GM18951 (cell line): ENCODE results near the gene USP47.
"Not testable (repeated sequence)": the region's sequence is repeated elsewhere in the genome, so short reads cannot be mapped to it uniquely, and the experiment has no call there.

Experiments used
- POLR2A ChIP-seq: IDR thresholded peaks from 4 replicates; pipeline ENCODE4 v1.6.1; 2011; ENCODE audit warnings: mild to moderate bottlenecking; ENCODE audit not compliant: insufficient read length, insufficient read depth; ENCODE audit errors: extremely low read depth
- in situ Hi-C: fragments of 300-500 bp; cut with MboI; formaldehyde crosslinking; loops from one replicate; pipeline ENCODE4 v1.12.0; 2022; ENCODE audit warnings: low sequenced_read_pairs, mixed read lengths, inconsistent platforms; ENCODE audit not compliant: unreplicated experiment

USP47 gene

DNA sequence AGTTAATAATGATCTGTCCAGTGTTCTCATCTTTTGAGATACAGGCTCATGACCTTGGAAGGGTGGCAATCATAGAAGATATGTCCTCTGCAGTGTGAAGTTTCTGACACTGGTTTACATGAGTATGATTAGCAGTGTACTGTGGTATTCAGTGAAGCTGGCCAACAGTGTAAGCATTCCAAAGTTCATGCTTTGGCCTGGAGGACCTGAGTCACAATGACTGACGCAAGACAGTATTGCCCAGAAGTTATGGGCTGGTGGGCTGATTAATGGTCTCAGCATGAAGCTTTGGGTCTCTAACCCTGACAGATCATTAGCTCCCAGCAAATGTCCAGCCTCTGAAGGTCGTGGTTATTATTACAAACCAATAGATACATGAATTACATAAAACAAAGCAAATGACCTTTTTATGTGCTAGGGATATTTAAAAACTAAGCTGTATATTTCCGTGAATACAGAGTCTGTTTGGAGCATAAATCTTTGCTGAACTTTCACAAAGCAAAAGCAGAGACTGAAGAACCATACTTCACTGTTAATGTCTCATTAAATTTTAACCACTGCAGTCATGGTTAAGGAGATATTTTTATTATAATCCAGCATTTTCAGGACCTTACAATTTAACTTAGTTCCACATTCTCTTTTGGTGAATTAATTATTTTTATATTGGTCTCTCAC, 28.3 kb upstream of the USP47 start:
- TF ChIP-seq POLR2A, result no peak
- in situ Hi-C loops, result loop anchor here (25.0 kb wide), 1 partner anchor 474 kb away; no protein-coding TSS in a partner anchor

DNA sequence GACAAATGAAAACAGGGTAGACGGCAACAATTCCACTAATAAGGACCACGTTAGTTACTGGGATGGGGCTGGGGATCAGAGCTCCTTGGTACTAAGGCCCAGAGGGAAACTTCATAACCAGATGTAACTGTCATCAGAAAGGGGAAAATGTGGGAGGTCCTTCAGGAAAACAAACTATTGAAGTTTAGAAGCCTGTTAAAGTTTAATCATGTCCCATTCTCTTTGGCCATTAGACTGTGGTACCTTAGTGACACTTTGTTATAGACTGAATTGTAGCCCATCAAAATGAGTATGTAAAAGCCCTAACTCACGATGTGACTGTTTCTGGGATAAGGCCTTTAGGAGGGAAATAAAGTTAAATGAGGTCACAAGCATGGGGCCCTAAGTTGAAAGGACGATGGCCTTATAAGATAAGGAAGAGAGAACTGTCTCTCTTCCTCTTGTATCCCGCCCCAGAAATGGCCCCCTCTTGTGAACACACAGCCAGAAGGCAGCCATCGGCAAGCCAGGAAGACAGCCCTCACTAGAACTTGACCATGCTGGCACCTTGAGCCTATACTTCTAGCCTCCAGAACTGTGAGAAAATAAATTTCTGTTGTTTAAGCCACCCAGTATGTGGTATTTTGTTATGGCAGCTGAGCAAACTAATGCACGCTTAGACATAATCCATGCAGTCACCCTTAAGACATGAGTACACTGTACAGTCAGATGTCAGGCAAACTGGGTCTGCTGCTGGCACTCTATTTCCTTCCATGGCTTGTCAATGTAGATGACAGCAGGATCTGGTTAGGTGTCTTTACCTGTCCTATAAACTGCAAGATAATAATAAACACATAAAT, 26.9 kb upstream of the USP47 start:
- no peak for TF ChIP-seq POLR2A
- in situ Hi-C loops, result loop anchor here (25.0 kb wide), 1 partner anchor 472 kb away; no protein-coding TSS in a partner anchor

DNA sequence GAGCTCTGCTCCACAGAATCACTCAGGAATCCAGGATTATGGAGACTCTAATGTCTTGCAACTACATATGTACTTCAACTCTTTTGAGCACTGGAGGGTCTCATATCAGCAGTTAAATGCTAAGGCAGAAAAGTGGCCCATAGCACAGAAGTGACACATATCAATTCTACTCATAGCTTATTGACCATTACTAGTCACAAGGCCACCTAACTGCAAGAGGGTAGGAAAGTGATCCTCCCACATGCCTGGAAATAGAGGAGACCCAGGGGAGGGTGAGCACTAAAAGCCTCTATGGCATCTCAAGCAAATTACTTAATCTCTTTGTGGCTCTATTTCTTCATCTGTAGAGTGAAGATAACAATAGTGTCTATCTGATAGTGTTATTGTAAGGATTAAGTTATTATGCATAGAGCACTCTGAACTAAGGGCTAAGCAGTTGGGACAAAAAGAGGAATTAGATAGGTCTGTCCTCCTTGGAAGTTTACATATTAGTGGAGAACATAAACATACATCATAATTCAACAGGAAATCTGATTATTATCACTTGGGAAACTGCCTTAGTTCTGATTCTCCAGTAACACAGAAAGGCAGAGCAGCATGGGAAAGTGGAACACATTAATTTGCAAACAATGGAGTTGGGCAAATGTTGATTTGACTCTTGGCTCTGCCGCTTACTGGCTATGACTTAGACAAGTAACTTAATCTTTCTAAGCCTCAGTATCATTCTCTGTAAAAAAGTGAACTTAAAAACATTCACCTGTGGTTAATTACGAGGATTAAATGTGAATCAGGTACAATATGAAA, 25.1 kb upstream of the USP47 start:
- in situ Hi-C loops, result loop anchor here (25.0 kb wide), 1 partner anchor 471 kb away; no protein-coding TSS in a partner anchor
- no peak for TF ChIP-seq POLR2A

DNA sequence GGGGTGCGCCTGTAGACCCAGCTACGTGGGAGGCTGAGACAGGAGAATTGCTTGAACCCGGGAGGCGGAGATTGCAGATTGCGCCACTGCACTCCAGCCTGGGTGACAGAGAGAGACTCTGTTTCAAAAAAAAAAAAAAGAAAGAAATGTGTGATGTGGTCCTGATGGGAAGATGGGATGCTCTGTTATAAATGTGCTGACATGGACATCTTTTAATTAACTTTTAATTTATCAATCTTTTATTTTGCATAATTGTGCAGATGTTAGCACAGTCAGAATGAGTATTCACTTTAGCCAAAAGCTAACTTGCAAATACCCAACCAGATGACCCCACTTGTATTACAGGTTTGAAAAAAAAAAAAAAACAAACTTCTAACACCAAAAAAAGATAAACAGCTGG, 23.8 kb upstream of the USP47 start:
- in situ Hi-C loops, result loop anchor here (25.0 kb wide), 1 partner anchor 469 kb away; no protein-coding TSS in a partner anchor
- TF ChIP-seq POLR2A, result no peak

DNA sequence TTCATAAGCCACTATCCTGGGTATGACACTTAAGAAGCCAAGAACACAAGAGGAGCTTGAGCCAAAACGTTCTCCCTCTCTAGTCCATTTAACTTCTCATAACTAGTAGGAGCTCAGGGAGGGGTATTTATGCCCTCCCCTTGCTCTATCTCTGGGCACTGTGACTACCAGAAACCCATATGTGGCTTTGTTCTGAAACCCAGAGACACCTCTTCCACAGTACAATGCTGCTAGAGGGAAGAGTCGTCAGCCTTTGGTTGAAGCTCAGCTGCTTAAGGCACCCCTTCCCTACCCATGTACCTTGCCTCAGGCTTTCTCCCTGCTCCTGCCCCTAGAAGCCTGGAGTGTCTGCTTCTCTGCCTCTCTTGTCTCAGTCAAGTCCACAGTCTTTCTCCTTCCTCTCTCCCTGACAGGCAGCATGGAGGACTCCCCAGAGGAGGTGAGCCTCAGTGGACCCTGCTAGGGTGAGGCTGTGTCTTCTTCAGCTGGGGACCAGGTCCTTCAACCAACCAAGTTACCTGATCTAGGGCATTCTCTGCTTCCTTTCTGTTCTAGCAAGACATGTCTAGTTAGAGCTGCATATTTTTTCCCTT, 23.1 kb upstream of the USP47 start:
- in situ Hi-C loops, result loop anchor here (25.0 kb wide), 1 partner anchor 469 kb away; no protein-coding TSS in a partner anchor
- TF ChIP-seq POLR2A, result no peak

DNA sequence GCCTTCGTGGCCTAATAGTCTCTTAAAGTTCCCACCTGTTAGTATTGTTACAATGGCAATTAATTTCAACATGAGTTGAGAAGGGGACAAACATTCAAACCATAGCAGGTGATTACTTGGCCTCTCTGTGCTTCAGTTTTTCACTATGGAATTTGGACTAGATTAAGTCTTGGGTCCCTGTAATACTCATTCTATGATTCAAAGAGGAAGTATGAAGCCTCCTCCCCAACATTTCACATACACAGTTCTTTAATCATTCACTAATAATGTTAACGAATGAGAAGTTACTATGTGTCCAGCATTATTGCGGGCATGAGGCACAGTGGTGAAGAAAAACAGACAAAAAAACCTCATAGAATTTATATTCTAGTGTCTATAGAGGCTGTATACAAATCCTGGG, 19.9 kb upstream of the USP47 start:
- in situ Hi-C loops, result loop anchor here (25.0 kb wide), 1 partner anchor 465 kb away; no protein-coding TSS in a partner anchor
- TF ChIP-seq POLR2A, result no peak

DNA sequence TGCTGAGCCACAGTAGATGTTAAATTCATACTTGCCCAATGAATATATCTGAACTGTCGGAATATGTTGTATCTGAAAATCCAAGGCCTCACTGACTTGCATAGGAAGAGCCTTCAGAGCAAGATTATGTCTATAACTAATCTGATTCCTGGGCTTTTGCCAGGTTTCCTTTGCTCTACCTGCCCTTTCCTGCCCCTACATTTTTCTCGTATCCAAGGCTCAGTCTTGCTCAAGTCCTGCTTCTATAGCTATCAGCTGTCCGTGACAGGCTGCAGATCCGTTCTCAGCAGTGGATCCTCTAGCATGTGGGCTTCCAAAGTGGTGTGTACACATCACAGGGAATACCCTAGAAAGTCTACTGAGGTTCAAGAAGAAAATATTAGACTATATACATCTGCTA, 18.8 kb upstream of the USP47 start:
- in situ Hi-C loops, result loop anchor here (25.0 kb wide), 1 partner anchor 464 kb away; no protein-coding TSS in a partner anchor
- no peak for TF ChIP-seq POLR2A

DNA sequence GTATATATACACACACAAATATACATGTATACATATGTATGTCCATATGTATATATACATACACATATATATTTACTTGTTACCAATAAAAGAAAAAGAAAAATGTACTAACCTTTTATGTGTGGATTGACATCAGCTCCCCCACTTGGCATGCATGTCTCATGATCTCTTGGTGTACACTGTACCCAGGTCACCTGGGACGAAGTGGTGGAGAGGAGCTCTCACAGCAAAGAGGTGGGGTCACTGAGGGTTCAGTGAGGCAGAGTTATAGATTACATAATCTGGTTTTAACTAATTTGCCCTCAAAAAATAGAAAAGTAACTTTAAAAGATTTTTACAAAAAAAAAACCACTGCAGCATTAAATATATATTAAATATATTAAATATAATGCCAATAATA, 15.5 kb upstream of the USP47 start:
- in situ Hi-C loops, result no loop called here
- TF ChIP-seq POLR2A, result no peak

DNA sequence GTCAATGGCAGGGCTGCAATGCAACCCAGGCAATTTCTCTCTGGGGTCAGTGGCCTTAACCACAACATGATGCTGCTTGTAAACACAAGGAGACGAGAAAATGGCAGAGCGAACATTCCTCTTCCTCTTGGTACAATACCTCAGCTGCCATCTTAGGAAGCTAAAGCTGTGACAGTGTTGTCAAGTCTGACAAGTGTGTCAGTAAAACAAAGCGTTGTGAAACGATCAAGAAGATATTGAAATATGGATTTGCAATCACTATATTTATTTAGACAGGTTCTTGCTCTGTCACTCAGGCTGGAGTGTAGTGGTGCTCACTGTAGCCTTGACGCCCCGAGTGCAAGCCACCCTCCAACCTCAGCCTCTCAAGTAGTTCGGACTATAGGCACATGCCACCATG, 14.5 kb upstream of the USP47 start:
- in situ Hi-C loops, result no loop called here
- no peak for TF ChIP-seq POLR2A

DNA sequence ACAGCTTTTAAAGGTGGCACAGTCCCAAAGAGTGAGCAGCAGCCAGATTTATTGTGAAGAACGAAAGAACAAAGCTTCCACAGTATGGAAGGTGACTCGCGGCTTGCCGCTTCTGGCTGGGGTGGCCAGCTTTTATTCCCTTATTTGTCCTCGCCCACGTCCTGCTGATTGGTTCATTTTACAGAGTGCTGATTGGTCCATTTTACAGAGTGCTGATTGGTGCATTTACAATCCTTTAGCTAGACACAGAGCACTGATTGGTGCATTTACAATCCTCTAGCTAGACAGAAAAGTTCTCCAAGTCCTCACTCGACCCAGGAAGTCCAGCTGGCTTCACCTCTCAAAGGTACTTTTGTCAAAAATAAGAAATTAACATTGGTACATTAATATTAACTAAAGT, 10.4 kb upstream of the USP47 start:
- in situ Hi-C loops, result not testable (repeated sequence)

DNA sequence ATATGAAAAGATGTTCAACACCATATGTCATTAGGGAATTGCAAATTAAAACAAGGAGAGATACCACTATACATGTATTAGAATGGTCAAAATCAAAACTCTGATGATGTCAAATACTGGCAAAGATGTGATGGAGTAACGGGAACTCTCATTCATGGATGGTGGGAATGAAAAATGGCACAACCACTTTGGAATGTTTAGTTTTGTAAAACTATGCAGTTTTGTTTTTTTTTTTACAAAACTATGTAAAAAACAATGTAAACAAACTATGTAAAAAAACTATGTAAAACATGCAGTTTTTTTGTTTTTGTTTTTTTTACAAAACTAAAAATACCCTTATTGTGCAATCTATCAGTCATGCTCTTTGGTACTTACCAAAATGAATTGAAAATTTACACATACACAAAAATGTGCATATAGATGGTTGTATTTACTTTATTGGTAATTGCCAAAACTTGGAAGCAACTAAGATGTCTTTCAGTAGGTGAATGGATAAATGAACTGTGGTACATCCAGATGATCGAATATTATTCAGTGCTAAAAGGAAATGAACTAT, 5.0 kb upstream of the USP47 start:
- no peak for TF ChIP-seq POLR2A
- in situ Hi-C loops, result no loop called here

DNA sequence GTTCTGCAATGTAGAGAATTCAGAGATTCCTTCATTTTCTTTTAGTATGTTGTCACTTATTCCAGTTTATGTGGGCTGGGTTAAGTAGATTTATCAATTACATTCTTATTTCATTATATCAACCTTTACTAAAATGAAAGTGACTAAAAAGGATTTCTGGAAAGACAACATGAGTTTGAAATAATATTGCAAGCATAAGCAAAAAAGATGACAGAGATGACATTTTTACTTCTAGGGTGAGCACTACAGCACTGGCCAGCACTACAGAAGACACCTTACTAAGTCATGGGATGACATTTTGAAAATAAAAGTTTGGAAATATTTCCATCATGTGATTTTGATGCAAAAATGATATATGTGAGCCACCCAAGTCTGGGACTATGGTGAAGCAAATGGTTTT, 2.1 kb upstream of the USP47 start:
- in situ Hi-C loops, result no loop called here
- no peak for TF ChIP-seq POLR2A
